H4 (cell line): Measurements from ENCODE around the gene DAO. TPM values are rescaled to one million over a fixed set of nuclear protein-coding genes. Genes with fewer than 3 reads are reported as not detected.
A peak's percentile ranks its signal among the peaks of the same experiment; 100 is the strongest.
"Not testable (repeated sequence)": the region's sequence is repeated elsewhere in the genome, so short reads cannot be mapped to it uniquely, and the experiment has no call there.

Experiments
- DNase-seq: peaks from one replicate; pipeline ENCODE4 v3.0.0-alpha.2; 2015; ENCODE audit warnings: low spot score
- total RNA-seq: library from RNA; depleted of rRNA; stranded (reverse); fragments of >200 nt; shearing (Covaris generic); gene quantifications from 2 replicates; pipeline ENCODE4 v1.2.3, GENCODE V29; 2014

The DAO gene
- total RNA-seq, 1 experiment from 2014 or later, result not detected

- no peak for DNase-seq
Measured at GRCh38 chr12:108849660-108850059, 30.2 kb upstream of the DAO start.

- no peak for DNase-seq
Measured at GRCh38 chr12:108850854-108851573, 28.9 kb upstream of the DAO start.

- DNase-seq, result no peak
Measured at GRCh38 chr12:108852674-108853309, 27.1 kb upstream of the DAO start.

- DNase-seq, result no peak
Measured at GRCh38 chr12:108853426-108853825, 26.5 kb upstream of the DAO start.

- DNase-seq, result peak; percentile 63
Measured at GRCh38 chr12:108853981-108854446, 25.9 kb upstream of the DAO start.

- peak; percentile 97 for DNase-seq
Measured at GRCh38 chr12:108854451-108855283, 25.2 kb upstream of the DAO start.

- DNase-seq, result no peak
Measured at GRCh38 chr12:108855284-108856169, 24.4 kb upstream of the DAO start.

- DNase-seq, result no peak
Measured at GRCh38 chr12:108856170-108856427, 23.8 kb upstream of the DAO start.

- DNase-seq, result peak; percentile 59
Measured at GRCh38 chr12:108856428-108857157, 23.3 kb upstream of the DAO start.

- no peak for DNase-seq
Measured at GRCh38 chr12:108857158-108857407, 22.8 kb upstream of the DAO start.

- DNase-seq, result no peak
Measured at GRCh38 chr12:108858311-108859074, 21.4 kb upstream of the DAO start.

- not testable (repeated sequence) for DNase-seq
Measured at GRCh38 chr12:108859141-108859922, 20.6 kb upstream of the DAO start.

GRCh38 chr12:108859923-108860291 lies 20.0 kb upstream of the DAO start:
- no peak for DNase-seq

- no peak for DNase-seq
Measured at GRCh38 chr12:108860443-108860842, 19.4 kb upstream of the DAO start.

- no peak for DNase-seq
Measured at GRCh38 chr12:108861878-108862587, 17.9 kb upstream of the DAO start.

- no peak for DNase-seq
Measured at GRCh38 chr12:108862588-108862959, 17.3 kb upstream of the DAO start.

- no peak for DNase-seq
Measured at GRCh38 chr12:108865169-108865568, 14.7 kb upstream of the DAO start.

GRCh38 chr12:108866083-108866482 lies 13.8 kb upstream of the DAO start:
- not testable (repeated sequence) for DNase-seq

GRCh38 chr12:108868781-108869180 lies 11.1 kb upstream of the DAO start:
- no peak for DNase-seq
